AG20443 (cell line): ENCODE data around the gene GNL2.

Experiments
- DNase-seq: peaks from one replicate; pipeline ENCODE4 v3.0.0; 2012; ENCODE audit warnings: low spot score, mixed read lengths

Gene GNL2

DNA sequence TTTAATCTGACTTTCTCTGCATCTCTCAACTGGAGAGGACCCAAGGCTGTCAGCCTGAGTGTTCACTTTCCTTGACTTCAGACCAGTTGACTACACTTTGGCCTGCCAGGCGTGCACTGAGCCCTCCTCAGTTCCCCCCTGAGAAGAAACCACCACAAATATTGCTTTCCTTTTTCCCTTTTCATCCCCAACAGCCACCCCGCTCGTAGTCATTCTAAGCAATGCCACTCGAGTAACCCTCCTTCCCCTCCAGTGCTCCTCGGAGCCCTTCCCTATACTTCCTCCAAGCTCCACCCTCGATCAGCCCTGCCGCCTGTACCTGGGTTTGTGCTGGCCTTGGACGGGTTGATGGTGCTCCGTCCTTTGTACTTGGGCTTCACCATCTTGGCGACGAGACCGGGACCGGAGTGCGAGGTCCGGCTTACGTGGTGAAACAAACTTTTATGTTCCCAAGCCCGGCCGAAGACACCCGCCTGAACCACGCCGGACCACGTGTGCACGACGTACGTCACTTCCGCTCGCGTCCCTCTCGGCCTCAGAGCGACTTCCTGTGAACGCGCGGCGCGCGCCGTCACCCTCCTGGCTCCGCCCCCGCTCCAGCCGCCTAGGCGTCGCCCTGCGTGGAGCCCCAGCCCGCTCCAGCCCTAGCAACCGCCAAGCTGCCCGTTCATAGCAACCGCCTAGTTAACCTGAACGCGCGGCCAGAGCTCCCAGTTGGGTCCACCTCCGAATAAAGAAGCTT, at the start of gene GNL2:
Gene GNL2, minus strand, starts transcription at position 498 of the 742 bp plus-strand sequence. Its CDS starts 115 bp downstream, at position 383.
- DNase-seq = peak; percentile 100

DNA sequence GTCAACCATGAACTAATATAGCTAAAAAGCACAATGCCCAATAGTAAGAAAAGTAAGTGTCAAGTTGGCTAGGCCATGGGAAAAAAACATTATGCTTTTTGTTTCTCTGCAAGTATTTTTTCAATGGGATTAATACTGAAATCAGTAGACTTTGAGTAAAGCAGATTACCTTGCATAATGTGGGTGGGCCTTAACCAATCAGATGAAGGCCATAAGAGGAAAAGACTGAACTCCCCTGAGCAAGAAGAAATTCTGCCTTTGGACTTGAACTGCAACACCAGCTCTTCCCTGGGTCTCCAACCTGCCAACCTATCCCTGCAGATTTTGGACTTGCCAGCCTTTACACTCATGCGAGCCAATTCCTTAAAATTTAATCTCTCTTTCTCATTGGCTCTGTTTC, 45.3 kb upstream of the GNL2 start:
- DNase-seq = no peak

- DNase-seq = no peak
Observed at GRCh38 chr1:37636435-37636834, 40.7 kb upstream of the GNL2 start.

DNA sequence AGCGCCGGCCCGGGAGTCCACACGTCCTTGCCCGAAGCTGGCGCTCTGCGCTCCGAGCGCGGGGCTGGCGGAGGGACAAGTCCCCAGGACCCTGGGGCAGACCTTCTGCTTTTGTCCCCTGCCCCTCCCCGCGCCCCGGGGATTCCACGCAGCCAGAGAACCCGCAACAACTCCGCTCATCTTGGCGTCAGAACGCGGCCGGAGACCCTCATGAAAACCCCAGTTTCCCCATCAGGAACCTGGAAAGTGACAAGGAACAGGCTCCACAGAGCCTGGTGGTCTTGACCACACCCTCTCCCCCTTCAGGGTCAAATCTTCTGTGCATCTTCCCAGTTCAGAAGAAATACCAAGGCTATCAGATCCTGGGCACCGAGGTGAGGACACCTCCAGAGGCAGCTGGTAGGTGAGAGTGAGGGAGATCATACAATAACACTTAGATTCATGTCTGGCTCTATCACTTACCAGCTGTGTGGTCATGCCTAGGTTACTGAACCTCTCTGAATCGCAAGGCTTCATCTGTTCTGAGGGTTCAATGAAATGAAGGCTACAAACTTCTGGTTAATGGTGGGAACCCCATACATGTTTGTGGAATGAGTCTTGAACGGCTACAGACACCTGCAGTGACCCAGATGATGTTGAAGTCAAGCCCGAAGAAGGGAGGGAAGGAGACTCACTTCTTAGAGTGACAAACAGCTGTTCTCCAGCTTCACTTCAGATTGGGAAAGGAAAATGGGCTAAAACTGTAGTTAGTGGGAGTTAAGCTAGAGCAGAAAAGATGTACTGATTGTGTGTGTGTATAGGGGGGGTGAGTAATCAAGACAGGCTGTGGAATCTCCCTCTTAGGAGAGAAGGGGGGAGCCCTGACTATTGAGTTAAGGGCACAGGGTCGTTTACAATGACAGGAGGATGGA, 39.5 kb upstream of the GNL2 start:
- no peak for DNase-seq

- DNase-seq = peak; percentile 81
Observed at GRCh38 chr1:37634244-37634991, 38.7 kb upstream of the GNL2 start, which contains the start of gene RSPO1. Gene RSPO1, minus strand, starts transcription at chr1:37634892. Its CDS starts 5,231 bp downstream, at chr1:37629661.

GRCh38 chr1:37633938-37634243, 38.2 kb upstream of the GNL2 start:
- DNase-seq = no peak

DNA sequence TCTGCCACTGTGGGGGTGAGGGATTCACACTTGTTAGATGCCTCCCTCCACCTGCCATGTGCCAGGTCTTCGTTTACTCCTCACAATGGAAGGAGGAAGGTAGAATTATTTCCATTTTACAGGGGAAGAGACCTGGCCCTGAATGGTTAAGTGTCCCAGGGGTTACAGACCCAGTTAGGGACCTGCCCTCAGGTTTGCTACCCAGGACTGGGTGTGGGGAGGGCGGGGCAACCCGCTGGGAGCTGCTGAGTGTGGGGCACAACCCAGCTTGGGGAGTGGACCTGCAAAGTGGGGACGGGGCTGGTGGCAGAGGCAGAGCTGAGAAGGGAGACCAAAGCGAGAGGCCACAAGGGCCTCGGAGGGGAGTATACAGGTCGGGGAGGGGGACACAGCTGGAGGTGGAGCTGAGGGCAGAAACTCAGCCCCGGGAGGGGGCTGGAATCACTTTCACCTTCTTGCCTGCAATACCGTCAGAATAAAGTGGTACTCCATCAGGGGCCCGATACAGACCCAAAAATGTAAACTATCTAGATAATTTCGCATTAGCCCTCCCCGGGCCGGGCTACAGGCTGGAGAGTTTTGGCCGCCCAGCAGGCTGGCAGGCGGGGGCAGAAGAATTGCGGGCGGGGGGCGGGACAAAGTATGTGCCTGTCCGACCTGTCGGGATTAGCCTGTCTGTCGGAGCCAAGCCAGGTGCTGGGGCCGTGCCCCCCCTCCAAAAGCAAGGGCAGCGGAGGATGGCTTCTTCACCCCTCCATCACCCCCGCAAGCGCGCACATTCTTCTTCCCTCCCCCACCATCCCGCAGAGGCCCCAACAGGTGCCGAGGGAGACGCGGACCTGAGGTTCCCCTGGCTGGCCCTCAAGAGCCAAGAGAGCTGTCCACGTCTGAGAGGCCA, 37.6 kb upstream of the GNL2 start:
- no peak for DNase-seq

- DNase-seq = no peak
Observed at GRCh38 chr1:37631036-37631435, 35.3 kb upstream of the GNL2 start.

DNA sequence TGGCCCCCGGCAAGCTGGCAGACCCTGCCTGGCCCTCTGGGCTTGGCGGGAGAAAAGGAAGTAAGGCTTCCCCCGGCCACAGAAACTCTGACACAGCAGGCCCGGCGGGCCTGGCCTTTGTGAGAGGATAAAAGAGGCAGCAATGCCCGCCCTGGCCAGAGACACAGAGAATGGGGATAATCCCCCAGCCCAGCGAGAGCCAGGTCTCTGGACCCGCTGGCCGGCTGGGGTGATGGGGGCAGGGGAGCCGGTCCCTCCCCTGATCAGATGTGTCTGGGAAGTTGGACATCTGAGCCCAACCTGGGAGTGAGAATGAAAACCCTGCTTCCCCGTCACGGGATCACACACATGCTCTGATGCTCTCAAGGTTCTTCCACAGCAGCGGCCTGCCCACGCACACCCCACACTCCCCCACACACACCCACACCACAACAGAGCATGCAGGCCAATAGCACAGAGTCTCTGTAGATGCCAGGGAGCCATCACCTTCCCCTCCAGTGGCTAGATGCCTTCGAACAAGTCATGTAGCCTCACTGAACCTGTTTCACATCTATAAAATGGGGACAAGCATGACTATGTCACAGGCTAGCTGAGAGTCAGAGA, 34.8 kb upstream of the GNL2 start:
- DNase-seq = no peak

- no peak for DNase-seq
Observed at GRCh38 chr1:37629726-37630425, 34.1 kb upstream of the GNL2 start.

GRCh38 chr1:37629008-37629407, 33.3 kb upstream of the GNL2 start:
- DNase-seq = no peak

DNA sequence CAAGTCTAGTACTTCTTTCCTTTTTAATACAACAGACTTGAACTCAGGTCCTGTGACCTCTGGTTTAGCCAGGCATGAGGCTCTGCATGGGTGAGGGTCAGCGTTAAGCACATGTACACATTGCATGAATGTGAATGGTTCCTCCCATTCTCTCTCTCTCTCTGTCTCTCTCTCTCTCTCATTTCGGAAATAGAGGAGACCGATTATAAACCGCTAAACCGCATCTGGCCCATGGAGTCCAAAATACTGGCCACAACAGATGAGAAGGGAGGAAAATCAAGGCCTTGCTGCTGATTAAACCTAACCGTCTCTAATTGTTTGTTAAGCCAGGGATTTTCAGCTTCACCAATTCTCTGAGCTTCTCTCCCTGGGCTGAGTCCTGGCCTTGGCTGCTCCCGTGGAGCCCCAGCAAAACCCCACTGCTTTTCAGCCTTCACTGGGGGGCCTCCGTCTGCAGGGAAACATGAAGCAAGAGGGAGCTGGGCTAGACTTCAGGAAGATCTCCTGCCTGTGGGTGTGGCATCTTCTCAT, 32.4 kb upstream of the GNL2 start:
- DNase-seq = no peak

- DNase-seq = no peak
Observed at GRCh38 chr1:37622131-37622530, 26.4 kb upstream of the GNL2 start.

GRCh38 chr1:37621326-37621870, 25.7 kb upstream of the GNL2 start:
- peak; percentile 72 for DNase-seq

- DNase-seq = no peak
Observed at GRCh38 chr1:37620707-37621106, 25.0 kb upstream of the GNL2 start.

GRCh38 chr1:37616330-37616729, 20.6 kb upstream of the GNL2 start:
- DNase-seq = no peak

GRCh38 chr1:37614105-37614504, 18.4 kb upstream of the GNL2 start:
- DNase-seq = no peak

GRCh38 chr1:37612186-37612585, 16.4 kb upstream of the GNL2 start:
- DNase-seq = no peak

DNA sequence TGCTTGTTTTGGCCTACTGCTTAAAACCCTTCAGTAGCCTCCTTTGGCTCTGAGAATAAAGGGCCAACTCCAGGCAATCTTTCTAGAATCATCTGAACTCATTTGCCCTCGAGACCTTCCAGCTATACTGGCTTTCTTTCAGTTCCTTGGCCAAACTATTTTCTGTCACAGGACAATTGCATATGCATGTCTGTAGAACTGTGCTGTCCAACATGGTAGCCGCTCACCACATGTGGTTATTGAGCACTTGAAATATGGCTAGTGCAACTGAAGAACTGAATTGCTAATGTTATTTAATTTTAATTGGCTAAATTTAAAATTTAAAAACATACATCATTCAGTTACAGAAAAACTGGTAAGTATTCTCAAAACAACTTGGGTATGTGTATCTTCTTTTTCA, 14.3 kb upstream of the GNL2 start:
- DNase-seq = no peak

GRCh38 chr1:37609002-37609401, 13.3 kb upstream of the GNL2 start:
- DNase-seq = no peak
